Esophagus squamous epithelium (tissue), 4 donors: ENCODE results near the gene SUPT3H.

ENCODE experiments used
- POLR2A ChIP-seq, 4 donors: fragments of 450-650 bp; IDR thresholded peaks; one replicate each; pipeline ENCODE4 v1.6.1; 2017; ENCODE audit warnings: antibody characterized with exemption in 4 of 4, mild to moderate bottlenecking in 4 of 4, moderate library complexity in 3 of 4
- TF ChIP-seq, protein P1 (sequence below), 6 experiments: fragments of 450-650 bp in 4 of 6; fragments of 200-600 bp in 2 of 6; sonication (generic) in 2 of 6; IDR thresholded peaks; one replicate each; pipeline ENCODE4 v1.5.1; 2016 to 2019; ENCODE audit warnings: antibody characterized with exemption in 6 of 6, mild to moderate bottlenecking in 4 of 6, moderate library complexity in 4 of 6

DNA sequence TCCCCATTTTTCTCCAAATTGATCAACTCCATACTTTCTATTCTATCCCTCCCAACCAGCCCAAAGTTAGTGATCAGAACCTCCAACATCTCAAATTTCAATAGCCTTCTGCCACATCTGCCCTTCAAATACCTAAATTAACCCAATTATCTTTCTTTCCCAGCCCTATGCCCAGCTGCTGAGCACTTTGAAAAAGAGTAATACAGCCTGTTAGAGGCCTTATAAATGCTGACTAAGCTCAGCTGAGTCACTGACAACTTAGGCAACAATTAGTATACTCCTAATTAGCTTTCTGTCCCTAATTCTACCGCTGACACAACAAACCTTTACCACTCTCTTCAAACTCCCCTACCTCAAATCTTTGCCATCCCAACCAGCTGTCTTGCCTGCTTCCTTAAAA lies 26.1 kb downstream of the SUPT3H start:
- TF ChIP-seq, protein P1, sequence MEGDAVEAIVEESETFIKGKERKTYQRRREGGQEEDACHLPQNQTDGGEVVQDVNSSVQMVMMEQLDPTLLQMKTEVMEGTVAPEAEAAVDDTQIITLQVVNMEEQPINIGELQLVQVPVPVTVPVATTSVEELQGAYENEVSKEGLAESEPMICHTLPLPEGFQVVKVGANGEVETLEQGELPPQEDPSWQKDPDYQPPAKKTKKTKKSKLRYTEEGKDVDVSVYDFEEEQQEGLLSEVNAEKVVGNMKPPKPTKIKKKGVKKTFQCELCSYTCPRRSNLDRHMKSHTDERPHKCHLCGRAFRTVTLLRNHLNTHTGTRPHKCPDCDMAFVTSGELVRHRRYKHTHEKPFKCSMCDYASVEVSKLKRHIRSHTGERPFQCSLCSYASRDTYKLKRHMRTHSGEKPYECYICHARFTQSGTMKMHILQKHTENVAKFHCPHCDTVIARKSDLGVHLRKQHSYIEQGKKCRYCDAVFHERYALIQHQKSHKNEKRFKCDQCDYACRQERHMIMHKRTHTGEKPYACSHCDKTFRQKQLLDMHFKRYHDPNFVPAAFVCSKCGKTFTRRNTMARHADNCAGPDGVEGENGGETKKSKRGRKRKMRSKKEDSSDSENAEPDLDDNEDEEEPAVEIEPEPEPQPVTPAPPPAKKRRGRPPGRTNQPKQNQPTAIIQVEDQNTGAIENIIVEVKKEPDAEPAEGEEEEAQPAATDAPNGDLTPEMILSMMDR (IDR thresholded peaks at IDR 0.05): no peak
- no peak for TF ChIP-seq POLR2A (IDR thresholded peaks at IDR 0.05)
